Measurements from ENCODE around the gene IGF2R.

The IGF2R gene

DNA sequence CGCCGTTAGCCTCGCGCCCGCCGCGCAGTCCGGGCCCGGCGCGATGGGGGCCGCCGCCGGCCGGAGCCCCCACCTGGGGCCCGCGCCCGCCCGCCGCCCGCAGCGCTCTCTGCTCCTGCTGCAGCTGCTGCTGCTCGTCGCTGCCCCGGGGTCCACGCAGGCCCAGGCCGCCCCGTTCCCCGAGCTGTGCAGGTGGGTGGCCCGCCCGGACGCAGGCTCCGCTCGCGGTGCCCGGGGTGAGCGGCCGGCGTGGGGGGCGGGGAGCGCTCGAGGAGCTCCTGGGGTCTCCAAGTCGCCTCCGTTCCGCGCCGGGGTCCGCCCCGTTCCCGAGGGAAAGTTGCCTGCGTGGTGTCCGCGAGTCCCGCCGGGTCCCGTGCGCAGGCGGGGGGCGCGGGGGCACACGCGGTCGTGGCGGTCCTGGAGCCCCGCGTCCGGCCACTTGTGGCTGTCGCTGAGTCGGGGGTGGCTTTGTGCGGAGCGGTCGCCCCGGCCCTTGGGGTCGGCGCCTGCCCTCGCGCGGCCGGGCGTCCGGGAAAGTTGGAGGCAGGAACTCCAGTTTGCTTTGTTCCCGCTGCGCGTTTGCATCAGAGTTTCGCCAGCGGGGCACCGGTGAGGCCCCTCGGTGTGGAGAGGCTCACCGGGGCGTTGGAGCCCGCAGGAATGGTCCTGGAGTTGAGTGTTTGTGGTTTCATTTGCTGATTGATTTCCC, 476 bp downstream of the IGF2R start:
- peak overlapping the region; percentile 76 for H3K4me3 ChIP-seq (ENCODE audit: low read depth, low read length)
- TF ChIP-seq, protein P1, sequence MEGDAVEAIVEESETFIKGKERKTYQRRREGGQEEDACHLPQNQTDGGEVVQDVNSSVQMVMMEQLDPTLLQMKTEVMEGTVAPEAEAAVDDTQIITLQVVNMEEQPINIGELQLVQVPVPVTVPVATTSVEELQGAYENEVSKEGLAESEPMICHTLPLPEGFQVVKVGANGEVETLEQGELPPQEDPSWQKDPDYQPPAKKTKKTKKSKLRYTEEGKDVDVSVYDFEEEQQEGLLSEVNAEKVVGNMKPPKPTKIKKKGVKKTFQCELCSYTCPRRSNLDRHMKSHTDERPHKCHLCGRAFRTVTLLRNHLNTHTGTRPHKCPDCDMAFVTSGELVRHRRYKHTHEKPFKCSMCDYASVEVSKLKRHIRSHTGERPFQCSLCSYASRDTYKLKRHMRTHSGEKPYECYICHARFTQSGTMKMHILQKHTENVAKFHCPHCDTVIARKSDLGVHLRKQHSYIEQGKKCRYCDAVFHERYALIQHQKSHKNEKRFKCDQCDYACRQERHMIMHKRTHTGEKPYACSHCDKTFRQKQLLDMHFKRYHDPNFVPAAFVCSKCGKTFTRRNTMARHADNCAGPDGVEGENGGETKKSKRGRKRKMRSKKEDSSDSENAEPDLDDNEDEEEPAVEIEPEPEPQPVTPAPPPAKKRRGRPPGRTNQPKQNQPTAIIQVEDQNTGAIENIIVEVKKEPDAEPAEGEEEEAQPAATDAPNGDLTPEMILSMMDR (conservative IDR thresholded peaks at IDR 0.05; ENCODE audit: low read depth, low read length), result no peak
- peak; percentile 67 for DNase-seq (ENCODE audit: low read depth)

DNA sequence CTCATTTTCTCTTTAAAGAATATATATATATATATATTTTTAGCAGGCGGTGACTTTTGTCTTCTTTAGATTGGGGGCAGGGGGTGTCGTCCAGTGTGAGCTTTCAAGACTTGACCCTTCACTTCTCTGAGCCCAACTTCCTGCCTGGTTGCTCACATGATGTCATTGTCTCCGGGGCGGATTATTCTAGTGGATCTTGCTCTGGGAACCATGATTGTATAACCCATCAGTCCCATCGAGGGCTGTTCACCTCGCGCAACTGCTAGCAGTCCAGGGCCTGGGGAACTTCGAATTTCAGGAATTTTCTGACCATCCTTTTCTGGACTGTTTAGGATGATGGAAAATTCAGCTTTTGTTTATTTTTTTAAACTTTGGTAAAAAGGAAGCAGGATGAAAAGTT, 1.0 kb downstream of the IGF2R start:
- TF ChIP-seq, protein P1 (conservative IDR thresholded peaks at IDR 0.05; ENCODE audit: low read depth, low read length), result no peak
- peak overlapping the region; percentile 76 for H3K4me3 ChIP-seq (ENCODE audit: low read depth, low read length)
- DNase-seq (ENCODE audit: low read depth), result peak; percentile 83

DNA sequence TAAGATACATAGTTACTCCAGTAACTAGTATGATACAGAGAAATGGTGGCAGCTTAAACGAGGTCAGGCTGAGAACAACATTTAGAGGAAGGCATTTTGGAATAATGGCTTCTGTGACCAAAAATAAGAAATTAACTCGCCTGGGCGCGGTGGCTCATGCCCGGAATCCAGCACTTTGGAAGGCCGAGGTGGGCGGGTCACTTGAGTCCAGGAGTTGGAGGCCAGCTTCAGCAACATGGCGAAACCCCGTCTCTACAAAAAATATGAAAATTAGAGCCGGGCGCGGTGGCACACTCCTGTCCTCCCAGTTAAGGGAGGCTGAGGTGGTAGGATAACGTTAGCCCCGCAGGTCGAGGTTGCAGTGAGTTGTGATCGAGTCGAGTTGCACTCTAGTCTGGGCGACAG, 1.8 kb downstream of the IGF2R start:
- TF ChIP-seq, protein P1 (conservative IDR thresholded peaks at IDR 0.05; ENCODE audit: low read depth, low read length), result no peak
- no peak for DNase-seq (ENCODE audit: low read depth)
- peak overlapping the region; percentile 76 for H3K4me3 ChIP-seq (ENCODE audit: low read depth, low read length)

DNA sequence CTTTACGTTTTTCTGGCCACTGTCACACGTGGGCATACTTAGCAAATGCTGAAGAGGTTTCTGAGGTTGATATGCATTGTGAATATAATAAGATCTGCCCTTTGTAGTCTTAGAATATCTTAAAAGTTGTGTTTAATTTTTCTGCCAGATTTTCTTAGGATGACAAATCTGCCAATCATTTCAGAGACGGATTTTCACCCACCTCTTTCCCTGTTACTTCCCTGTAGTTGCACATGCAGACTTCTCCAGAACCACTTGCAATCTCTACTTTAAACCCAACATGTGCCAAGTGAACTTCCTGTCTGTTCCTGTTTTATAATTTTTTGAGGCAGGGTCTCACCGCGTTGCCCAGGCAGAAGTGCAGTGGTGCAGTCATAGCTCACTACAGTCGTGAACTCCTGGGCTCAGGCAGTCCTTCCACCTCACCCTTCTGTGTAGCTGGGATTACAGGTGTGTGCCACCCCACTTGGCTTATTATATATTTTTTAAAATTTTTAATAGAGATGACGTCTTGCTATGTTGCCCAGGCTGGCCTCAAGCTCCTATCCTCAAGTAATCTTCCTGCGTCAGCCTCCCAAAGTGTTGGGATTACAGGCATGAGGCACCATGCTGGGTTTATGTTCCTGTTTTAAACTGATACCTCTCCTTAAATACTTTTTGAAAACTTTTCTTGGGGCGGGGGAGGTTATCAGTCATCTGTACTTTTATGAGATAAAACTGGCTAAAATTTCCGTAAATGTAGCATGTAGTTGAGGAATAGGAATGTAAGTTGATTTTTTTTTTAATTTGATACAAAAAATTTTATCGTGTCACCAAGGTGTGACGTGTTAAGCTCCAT, 2.7 kb downstream of the IGF2R start:
- TF ChIP-seq, protein P1 (conservative IDR thresholded peaks at IDR 0.05; ENCODE audit: low read depth, low read length), result no peak
- no peak overlapping the region for H3K4me3 ChIP-seq (ENCODE audit: low read depth, low read length)
- no peak for DNase-seq (ENCODE audit: low read depth)

DNA sequence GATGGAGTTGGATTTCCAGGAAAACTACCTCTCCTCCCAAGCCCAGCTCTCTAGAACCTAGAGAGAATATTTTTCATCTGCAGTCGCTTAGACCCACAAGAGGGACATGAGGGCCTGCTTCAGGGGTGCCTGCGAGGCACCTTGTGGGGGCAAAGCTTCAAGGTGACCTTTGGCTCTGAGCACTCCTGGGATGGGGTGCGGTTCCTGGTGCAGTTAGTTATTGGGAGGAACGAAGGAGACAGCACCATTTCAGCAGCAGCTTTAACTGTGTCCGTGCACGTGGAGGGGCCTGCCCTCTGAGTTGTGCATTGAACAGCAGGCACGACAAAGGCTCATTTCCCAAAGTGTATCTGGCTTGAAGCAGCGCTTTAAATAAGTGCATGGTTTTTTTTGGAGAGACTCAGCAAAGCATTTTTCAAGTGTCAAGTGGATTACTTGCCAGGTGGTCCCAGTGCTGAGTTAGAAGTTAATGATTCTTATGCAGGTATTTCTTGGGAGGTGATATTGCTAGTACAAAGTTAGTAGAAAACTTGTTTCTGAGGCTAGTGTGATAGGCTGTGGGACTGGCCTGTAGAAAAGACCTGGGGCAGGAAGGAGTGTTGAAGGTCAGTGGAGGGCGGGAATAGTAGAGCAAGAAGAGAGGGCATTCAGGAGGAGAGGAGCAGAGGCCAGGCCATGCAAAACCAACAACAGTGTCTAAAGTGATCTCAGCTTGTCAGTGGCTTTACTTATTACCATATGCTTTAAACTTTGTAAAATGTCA, 3.8 kb downstream of the IGF2R start:
- H3K4me3 ChIP-seq (ENCODE audit: low read depth, low read length), result no peak overlapping the region
- TF ChIP-seq, protein P1 (conservative IDR thresholded peaks at IDR 0.05; ENCODE audit: low read depth, low read length), result no peak
- no peak for DNase-seq (ENCODE audit: low read depth)

DNA sequence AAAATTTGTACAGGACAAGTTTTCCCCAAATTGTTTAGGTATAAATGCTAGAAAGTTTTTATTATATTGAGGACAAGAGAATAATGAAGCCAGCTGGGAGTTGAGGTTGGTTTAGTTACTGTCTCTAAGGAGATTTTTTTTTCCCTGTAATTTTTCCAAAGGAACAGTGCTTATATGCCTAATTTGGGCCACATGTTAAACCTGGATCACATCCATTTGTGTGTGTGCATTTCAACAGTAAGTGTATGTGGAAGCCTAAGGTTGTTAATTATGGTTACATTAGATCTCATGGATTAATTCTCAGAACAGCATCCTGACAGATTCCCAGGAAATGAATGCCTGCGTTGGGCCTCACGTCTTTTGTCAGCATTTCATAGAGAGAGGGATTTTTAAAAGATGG, 4.5 kb downstream of the IGF2R start:
- TF ChIP-seq, protein P1 (conservative IDR thresholded peaks at IDR 0.05; ENCODE audit: low read depth, low read length), result no peak
- H3K4me3 ChIP-seq (ENCODE audit: low read depth, low read length), result no peak overlapping the region
- DNase-seq (ENCODE audit: low read depth), result no peak

All from choroid plexus epithelial cell (primary cell).